Fibroblast of skin of left quadriceps (primary cell): Measurements from ENCODE around the gene FARSB.
"Not testable (repeated sequence)": the region's sequence is repeated elsewhere in the genome, so short reads cannot be mapped to it uniquely, and the experiment has no call there.

Experiments used
- DNase-seq, 2 experiments: peaks; one replicate each; pipeline ENCODE4 v3.0.0-alpha.2; 2013; ENCODE audit warnings: low read depth in 2 of 2

The FARSB gene

GRCh38 chr2:222655787-222656525, at the start of gene FARSB:
FARSB (minus strand) TSS chr2:222656092; CDS start chr2:222656073, 19 bp downstream.
- DNase-seq, result peak; percentile 91

DNA sequence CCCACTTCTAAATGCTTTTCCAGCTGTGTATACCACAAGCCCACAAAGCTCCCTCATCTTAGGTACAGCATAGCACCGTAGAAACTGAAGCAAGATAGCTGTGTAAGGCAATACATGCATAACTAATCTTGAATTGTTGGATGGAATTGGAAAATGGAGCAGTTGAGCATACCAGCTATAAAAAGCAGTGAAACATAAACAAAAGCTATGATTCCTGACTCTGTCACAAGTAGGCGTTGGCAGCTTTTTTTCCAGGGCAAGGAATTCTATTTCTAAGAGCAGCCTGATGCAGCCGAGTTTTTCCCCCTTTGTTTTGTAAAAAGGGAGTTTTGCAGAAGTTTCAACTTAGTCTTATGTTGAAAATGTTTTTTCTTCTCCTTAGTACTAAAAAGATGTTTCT, 48.0 kb upstream of the FARSB start:
- no peak for DNase-seq

DNA sequence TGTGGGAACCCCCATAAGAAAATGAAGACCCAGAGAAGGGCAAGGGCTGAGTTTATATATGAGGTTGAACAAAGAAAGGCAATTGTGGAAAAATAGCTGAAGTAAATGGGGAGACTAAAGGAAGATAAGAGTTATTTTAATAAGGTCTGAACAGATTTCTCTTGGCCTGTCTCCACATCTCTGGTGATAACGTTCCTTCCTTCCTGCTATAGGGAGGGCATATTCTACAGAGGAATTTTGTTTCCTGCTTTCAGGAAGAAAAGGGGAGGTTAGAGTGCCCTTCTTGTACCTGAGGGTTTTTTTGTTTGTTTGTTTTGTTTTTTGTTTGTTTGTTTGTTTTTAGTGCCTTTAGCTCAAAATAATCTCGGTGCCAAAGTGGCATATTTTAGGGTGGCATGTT, 47.2 kb upstream of the FARSB start:
- no peak for DNase-seq

GRCh38 chr2:222701721-222702131, 45.8 kb upstream of the FARSB start:
- no peak for DNase-seq

GRCh38 chr2:222701233-222701632, 45.3 kb upstream of the FARSB start:
- no peak for DNase-seq

DNA sequence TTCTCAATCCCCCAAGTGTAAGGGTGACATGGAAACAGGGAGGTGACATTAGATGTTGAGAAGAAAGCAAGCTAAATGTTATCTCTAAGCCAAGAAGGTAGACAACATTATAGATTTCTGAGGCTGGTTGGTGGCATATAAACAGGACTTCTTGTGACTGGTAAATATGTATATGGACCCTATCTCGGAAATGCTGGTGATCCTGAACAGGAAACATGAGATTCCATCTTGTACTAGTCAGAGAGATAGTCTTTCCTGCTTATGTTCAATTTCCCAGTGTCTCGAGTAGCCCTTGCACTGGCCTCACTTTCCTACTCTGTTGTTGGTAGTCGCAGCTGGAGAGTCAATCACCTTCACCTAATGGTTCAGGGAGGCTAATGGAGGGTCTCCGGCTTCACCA, 42.4 kb upstream of the FARSB start:
- DNase-seq, result no peak

- DNase-seq, result no peak
Observed at GRCh38 chr2:222693837-222694236, 37.9 kb upstream of the FARSB start.

- DNase-seq, result not testable (repeated sequence)
Observed at GRCh38 chr2:222693413-222693812, 37.5 kb upstream of the FARSB start.

DNA sequence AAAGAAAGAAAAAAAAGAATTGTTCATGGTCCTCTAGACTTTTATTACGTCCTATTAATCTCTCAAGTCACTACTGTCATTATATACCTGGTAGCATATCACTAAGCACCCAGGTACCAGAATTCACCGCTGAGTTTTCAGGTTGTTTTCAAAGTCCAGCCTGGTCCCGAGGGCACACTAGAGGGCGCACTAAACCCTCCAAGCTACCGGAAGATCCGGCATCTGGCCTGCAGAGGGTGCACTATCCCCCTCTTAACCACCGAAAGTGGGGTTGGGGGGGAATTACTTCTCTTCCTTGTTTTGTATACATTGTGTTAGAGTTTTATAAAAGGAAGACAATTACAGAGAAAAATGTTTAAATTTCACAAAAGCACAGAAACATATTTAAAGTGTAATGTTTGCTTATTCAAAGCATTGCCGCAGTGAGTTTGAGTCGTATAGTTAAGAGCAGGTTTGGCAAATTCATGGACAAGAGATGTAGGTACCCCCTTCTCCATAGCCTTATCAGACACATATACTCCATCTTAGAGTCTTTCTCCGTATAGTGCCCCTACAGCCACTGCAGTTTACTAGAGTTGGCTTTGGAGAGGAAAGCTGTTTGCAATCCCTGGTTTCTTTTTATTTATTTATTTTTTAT, 34.8 kb upstream of the FARSB start:
- DNase-seq, result peak; percentile 58 to 59

- no peak for DNase-seq
Observed at GRCh38 chr2:222689322-222689721, 33.4 kb upstream of the FARSB start.

DNA sequence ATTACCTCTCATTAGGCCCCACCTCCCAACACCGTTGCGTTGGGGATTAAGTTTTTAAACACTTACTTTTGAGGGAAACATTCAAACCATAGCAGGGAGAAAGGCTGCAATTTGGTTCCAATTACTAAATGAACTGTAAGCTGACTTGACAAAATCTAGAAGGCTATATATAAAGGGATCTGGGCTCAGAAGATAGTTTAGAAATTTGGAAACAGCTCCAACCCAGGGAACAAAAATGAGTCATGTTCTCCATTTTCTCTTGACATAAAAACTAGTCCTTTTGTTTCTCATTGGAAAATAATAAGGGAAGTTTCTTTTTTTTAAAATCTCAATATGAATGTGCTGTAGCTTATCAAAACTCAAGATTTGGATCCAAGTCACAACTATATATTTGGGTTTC, 33.0 kb upstream of the FARSB start:
- no peak for DNase-seq

- DNase-seq, result no peak
Observed at GRCh38 chr2:222686086-222686750, 30.3 kb upstream of the FARSB start.

DNA sequence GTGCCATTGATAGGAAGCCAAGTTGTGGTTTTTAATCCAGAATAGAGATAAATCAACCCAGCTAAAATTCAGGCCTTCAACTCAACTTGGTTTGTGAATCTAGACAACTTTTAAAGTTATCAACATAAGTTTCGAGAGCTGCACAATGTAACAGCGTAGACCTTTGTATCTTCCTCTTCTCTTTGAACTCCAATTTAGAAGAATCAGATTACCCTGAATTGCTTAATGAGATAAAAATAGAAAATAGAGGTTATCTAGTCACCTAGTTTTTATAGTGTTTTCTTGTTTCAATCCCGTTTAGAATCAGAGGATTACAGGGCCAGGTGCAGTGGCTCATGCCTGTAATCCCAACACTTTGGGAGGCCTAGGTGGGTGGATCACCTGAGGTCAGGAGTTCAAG, 27.9 kb upstream of the FARSB start:
- DNase-seq, result no peak

GRCh38 chr2:222677981-222678380, 22.1 kb upstream of the FARSB start:
- DNase-seq, result no peak

- no peak for DNase-seq
Observed at GRCh38 chr2:222673883-222674282, 18.0 kb upstream of the FARSB start.

GRCh38 chr2:222673273-222673672, 17.4 kb upstream of the FARSB start:
- DNase-seq, result no peak

DNA sequence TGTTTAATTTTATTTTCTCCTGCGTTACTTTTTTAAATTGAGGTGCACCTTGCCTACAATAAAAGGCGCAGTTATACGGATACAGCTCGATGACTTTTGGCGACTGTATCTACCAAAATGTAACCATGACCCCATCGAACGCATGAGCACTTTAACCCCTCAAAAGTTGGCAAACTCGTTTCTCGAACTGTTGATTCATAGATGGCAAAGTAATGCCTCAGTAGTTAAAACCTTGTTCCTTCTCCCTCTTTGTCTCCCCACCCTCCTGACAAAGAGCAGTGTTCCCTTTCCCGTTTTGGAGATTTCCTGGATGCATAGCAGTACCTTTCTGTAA, 16.1 kb upstream of the FARSB start:
- DNase-seq, result no peak

DNA sequence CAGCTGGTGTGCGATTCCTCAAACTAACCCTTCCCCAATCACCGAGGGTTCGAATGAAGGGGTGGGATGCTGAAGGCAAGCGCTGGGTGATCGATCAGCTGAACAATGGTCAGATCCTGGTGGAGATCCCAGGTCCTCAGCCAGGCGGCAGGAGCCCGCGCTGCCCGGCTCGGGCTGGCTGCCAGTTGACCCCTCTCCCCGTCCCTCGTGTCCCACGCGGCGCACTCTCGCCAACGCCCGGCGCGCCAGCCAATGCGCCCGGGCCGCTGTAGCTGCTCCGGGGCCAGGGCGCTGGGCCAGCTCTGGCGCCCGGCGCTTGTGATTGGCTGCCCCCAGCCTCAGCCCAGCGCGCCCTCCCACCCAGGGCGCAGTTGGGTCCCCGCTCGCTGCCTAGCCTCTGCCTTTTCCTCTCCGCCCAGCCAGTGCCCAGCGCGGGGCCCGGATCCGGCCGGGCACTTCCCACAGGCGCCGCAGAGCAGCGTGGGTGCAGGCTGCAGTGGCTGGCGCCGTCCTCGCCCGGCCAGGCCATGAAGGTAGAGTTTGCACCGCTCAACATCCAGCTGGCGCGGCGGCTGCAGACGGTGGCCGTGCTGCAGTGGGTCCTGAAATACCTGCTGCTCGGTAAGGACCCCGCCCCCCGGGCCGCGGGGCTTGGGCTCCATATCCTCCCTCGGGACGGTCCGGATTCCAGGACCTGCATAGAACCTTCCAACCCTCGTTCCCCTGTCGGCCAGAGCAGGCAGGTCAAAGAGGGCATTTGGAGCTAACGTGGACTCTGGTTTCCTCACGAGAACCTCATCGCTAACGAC, 15.6 kb upstream of the FARSB start, which contains the start of gene MOGAT1:
TSS of gene MOGAT1 (plus strand) at position 400 of the 809 bp plus-strand sequence. CDS start at position 528, 128 bp downstream.
- DNase-seq, result no peak

- no peak for DNase-seq
Observed at GRCh38 chr2:222670191-222671038, 14.5 kb upstream of the FARSB start.

- DNase-seq, result no peak
Observed at GRCh38 chr2:222669353-222669752, 13.5 kb upstream of the FARSB start.

GRCh38 chr2:222668494-222669154, 12.7 kb upstream of the FARSB start:
- DNase-seq, result no peak
